ENCODE data around the gene COG5. TPM values are rescaled to one million over a fixed set of nuclear protein-coding genes. Genes with fewer than 3 reads are reported as not detected.

COG5 gene
- total RNA-seq, 2 experiments from 2014 or later = 29.2 to 30.7 TPM

- ChIA-PET POLR2A (no interaction called here), CTCF (no interaction called here)
- Mint-ChIP-seq H3K36me3 (ENCODE audit: low read depth) (peaks cover 18% of the 10 kb centered on the region), H3K27ac (no peak overlapping the region), H3K4me3 (no peak overlapping the region), H3K27me3 (no peaks in the 10 kb centered on the region), H3K4me1 (no peaks in the 10 kb centered on the region), H3K9me3 (no peaks in the 10 kb centered on the region)
- DNase-seq = no peak
These were observed 29.3 kb upstream of the COG5 start for GRCh38 chr7:107593025-107593410.

GRCh38 chr7:107592361-107593024, 28.8 kb upstream of the COG5 start:
- DNase-seq = no peak
- H3K4me1 Mint-ChIP-seq = no peaks in the 10 kb centered on the region
- ChIA-PET CTCF (interaction anchor here (1.1 kb wide), 1 partner anchor 29 kb away, joined by 3 read pairs; the partner anchor contains the start of genes COG5 and DUS4L), POLR2A (no interaction called here)
- no peak overlapping the region for H3K4me3 Mint-ChIP-seq
- H3K27me3 Mint-ChIP-seq = no peaks in the 10 kb centered on the region
- H3K27ac Mint-ChIP-seq = no peak overlapping the region
- H3K36me3 Mint-ChIP-seq (ENCODE audit: low read depth) = peaks cover 18% of the 10 kb centered on the region
- H3K9me3 Mint-ChIP-seq = no peaks in the 10 kb centered on the region

GRCh38 chr7:107591421-107591820, 27.7 kb upstream of the COG5 start:
- Mint-ChIP-seq H3K27ac (no peak overlapping the region), H3K4me3 (no peak overlapping the region), H3K9me3 (no peaks in the 10 kb centered on the region), H3K4me1 (no peaks in the 10 kb centered on the region), H3K36me3 (ENCODE audit: low read depth) (peaks cover 14% of the 10 kb centered on the region), H3K27me3 (no peaks in the 10 kb centered on the region)
- CTCF ChIA-PET = no interaction called here
- POLR2A ChIA-PET = no interaction called here
- no peak for DNase-seq

DNA sequence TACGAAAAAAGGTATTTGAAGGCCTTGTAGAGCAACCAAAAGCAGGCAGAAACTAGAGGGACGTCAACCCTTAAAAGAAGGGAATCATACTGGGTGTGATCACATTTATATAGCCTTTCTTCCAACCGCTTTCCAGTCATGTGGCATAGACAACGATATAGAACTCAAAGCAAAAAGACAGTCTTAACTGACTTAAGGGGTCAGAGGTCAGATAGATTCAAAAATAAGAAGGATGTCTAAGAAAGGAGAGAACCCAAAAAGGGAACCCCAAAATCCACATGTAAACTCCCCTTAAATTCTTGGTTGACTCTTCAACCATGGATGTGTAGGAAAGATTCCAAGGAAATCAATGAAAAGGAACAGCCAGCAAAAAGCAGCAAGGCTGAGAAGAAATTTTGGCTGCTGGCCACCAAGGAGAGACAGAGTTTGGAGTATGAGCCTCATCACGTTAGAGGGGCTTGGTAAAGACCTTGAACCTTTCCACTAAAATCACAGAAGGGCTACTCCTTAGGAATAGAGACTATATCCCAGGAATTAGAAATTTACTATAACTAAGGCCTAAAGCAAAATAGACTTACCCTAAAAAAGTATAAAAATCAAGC, 24.9 kb upstream of the COG5 start:
- POLR2A ChIA-PET = no interaction called here
- H3K36me3 Mint-ChIP-seq (ENCODE audit: low read depth) = peaks cover 30% of the 10 kb centered on the region
- H3K27me3 Mint-ChIP-seq = no peaks in the 10 kb centered on the region
- no peak overlapping the region for H3K27ac Mint-ChIP-seq
- DNase-seq = no peak
- H3K9me3 Mint-ChIP-seq = no peaks in the 10 kb centered on the region
- H3K4me3 Mint-ChIP-seq = no peak overlapping the region
- CTCF ChIA-PET = no interaction called here
- H3K4me1 Mint-ChIP-seq = no peaks in the 10 kb centered on the region

- Mint-ChIP-seq H3K27me3 (no peaks in the 10 kb centered on the region), H3K4me1 (peaks cover 17% of the 10 kb centered on the region), H3K9me3 (no peaks in the 10 kb centered on the region), H3K36me3 (ENCODE audit: low read depth) (peaks cover 27% of the 10 kb centered on the region), H3K4me3 (no peak overlapping the region), H3K27ac (no peak overlapping the region)
- DNase-seq = no peak
- ChIA-PET CTCF (interaction anchor here (1.0 kb wide), 1 partner anchor 8 kb away, joined by 4 read pairs; no protein-coding TSS in a partner anchor), POLR2A (no interaction called here)
These were observed 21.0 kb upstream of the COG5 start for GRCh38 chr7:107584716-107585115.

DNA sequence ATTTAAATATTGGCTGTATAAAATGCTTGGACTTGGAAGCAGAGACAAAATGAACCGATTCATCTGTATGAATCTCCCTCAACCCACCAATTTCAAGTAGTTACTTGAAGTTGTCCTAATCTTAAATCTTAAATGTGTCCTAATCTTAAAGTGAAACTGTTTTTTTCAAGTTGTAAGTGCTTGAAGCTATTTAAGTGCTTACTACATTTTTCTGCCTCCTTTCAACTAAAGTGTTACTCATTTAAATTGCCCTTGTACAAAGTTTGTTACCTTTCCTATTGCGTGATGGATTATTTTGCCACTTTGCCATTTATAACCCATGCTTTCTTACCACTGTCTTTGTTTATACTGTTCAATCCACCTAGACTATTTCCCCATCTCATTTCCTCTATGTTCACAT, 19.2 kb upstream of the COG5 start:
- CTCF ChIA-PET = no interaction called here
- no peak for DNase-seq
- Mint-ChIP-seq H3K36me3 (ENCODE audit: low read depth) (peaks cover 28% of the 10 kb centered on the region), H3K27ac (no peak overlapping the region), H3K27me3 (no peaks in the 10 kb centered on the region), H3K9me3 (no peaks in the 10 kb centered on the region), H3K4me1 (peaks cover 24% of the 10 kb centered on the region), H3K4me3 (no peak overlapping the region)
- POLR2A ChIA-PET = no interaction called here

DNA sequence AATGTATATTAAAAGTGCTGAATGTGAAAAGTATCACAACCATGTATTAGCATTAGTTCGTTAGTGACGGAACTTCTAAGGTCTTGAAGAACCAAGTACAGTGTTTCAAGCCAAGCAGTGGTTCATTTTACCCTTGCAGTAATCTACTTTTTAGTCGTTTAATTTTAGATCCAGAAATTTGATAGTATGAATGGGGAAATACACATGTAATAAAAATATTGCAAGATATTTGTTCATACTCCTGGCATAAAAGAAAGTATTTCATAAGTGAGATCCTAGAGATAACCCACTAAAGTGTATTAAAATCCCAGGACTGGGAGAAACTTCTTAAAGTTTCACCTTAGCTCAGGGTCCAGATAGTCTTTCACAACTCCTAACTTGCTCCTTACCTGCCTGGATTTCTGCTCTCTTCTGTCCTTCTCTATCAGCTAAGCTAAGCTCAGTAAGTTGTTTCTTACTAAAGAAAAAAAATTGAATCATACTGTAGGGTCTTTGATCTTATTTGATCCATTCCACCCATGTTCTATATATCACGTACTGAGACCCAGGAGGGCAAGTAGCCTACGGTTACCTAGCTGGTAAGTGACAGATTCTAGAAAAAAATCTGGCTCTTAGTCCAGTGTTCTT, 17.8 kb upstream of the COG5 start:
- Mint-ChIP-seq H3K27ac (peak overlapping the region; percentile 9), H3K4me1 (peaks cover 26% of the 10 kb centered on the region), H3K36me3 (ENCODE audit: low read depth) (peaks cover 26% of the 10 kb centered on the region), H3K9me3 (no peaks in the 10 kb centered on the region), H3K4me3 (peak overlapping the region; percentile 88), H3K27me3 (no peaks in the 10 kb centered on the region)
- ChIA-PET CTCF (interaction anchor here (0.9 kb wide), 1 partner anchor 28 kb away, joined by 3 read pairs; no protein-coding TSS in a partner anchor), POLR2A (no interaction called here)
- DNase-seq = no peak

DNA sequence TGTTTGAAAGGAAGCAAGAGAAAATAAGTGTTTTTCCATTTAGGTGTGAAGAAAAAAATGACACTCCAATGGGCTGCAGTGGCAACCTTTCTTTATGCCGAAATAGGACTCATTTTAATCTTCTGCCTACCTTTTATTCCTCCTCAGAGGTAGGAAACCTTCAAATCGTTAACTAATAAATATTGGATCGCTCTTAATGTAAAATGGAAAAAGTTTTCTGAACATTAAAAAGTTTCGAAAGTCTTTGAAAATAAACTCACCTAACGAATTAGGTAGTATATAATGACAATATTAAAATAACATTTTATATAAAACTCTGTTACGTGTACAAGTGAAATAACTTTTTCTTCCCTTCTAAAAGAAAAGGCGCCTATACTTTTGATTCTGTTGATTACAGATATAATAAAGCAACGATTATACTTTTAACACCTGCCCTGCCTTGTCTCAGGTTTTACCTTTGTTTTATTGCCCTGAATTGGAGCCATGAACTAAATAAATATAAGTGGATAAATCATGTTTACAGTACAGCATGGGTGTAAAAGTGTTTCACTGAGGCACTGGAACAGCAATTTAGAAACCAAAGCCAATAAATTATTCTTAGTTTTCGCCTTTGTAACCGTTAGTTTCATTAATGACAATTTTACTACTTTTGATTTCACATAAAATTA, 17.1 kb upstream of the COG5 start:
- ChIA-PET POLR2A (no interaction called here), CTCF (interaction anchor here (0.9 kb wide), 1 partner anchor 28 kb away, joined by 3 read pairs; no protein-coding TSS in a partner anchor)
- Mint-ChIP-seq H3K27ac (peak overlapping the region; percentile 85), H3K4me1 (peaks cover 26% of the 10 kb centered on the region), H3K4me3 (peak overlapping the region; percentile 88), H3K27me3 (no peaks in the 10 kb centered on the region), H3K9me3 (no peaks in the 10 kb centered on the region), H3K36me3 (ENCODE audit: low read depth) (peaks cover 20% of the 10 kb centered on the region)
- no peak for DNase-seq

- Mint-ChIP-seq H3K9me3 (no peaks in the 10 kb centered on the region), H3K27me3 (no peaks in the 10 kb centered on the region), H3K27ac (peak within 1 kb of the TSS; percentile 91), H3K36me3 (ENCODE audit: low read depth) (peaks cover 13% of the 10 kb centered on the region), H3K4me1 (peaks cover 26% of the 10 kb centered on the region), H3K4me3 (peak within 1 kb of the TSS; percentile 88)
- ChIA-PET CTCF (interaction anchor here (1.3 kb wide), 1 partner anchor 65 kb away, joined by 4 read pairs; no protein-coding TSS in a partner anchor), POLR2A (no interaction called here)
- DNase-seq = peak; percentile 67
These were observed 16.4 kb upstream of the COG5 start, which contains the start of gene BCAP29 for GRCh38 chr7:107579885-107580715. Gene BCAP29 (plus strand): TSS chr7:107580246. CDS start chr7:107580773, 527 bp downstream.

- ChIA-PET CTCF (interaction anchor here (1.3 kb wide), 1 partner anchor 65 kb away, joined by 4 read pairs; no protein-coding TSS in a partner anchor), POLR2A (no interaction called here)
- Mint-ChIP-seq H3K9me3 (no peaks in the 10 kb centered on the region), H3K27ac (peak overlapping the region; percentile 91), H3K4me3 (peak overlapping the region; percentile 88), H3K36me3 (ENCODE audit: low read depth) (peaks cover 10% of the 10 kb centered on the region), H3K27me3 (no peaks in the 10 kb centered on the region), H3K4me1 (peaks cover 26% of the 10 kb centered on the region)
- no peak for DNase-seq
These were observed 15.8 kb upstream of the COG5 start for GRCh38 chr7:107579554-107579884.

DNA sequence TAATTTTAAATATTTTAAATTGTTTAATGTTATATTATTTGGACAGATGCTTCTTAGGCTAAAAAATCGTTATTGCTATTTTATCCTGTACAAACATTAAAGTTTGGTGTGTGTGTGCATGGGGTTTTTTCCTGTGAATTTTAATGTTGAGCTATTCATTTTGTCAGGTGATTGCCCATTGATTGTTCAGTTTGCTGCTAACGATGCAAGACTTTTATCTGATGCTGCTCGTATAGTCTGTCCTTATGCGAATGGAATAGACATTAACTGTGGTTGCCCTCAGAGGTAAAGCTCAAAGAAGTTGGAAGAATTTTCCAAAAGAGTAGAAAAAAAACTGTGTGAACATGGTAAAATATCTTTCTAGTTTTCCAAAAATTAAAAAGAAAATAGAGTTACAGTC, 9.8 kb upstream of the COG5 start:
- no peak overlapping the region for H3K4me3 Mint-ChIP-seq
- H3K36me3 Mint-ChIP-seq (ENCODE audit: low read depth) = peaks cover 13% of the 10 kb centered on the region
- peaks cover 4% of the 10 kb centered on the region for H3K4me1 Mint-ChIP-seq
- H3K27me3 Mint-ChIP-seq = no peaks in the 10 kb centered on the region
- H3K27ac Mint-ChIP-seq = no peak overlapping the region
- no peaks in the 10 kb centered on the region for H3K9me3 Mint-ChIP-seq
- ChIA-PET CTCF (interaction anchor here (0.6 kb wide), 1 partner anchor 18 kb away, joined by 3 read pairs; no protein-coding TSS in a partner anchor), POLR2A (no interaction called here)
- DNase-seq = no peak

DNA sequence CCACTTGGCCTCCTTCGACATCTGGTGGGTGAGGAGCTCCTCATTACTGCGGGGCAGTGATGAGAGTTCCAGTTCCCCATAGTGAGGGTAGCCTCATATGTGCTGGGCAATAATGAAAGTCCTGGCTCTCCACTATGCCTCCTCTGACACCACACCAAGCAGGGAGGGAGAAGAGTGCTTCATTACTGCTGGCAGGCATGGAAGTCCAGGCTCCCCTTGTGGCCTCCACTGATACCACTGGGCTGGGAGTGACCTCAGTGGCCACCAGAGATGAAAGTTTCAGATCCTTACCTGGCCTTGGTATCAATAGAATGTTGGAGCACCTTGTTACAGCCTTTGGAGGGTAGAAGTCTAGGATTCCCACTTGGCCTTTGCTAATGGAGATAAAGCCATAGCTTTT, 6.6 kb upstream of the COG5 start:
- H3K9me3 Mint-ChIP-seq = no peaks in the 10 kb centered on the region
- DNase-seq = no peak
- H3K36me3 Mint-ChIP-seq (ENCODE audit: low read depth) = peaks cover 12% of the 10 kb centered on the region
- no peaks in the 10 kb centered on the region for H3K27me3 Mint-ChIP-seq
- H3K27ac Mint-ChIP-seq = no peak overlapping the region
- H3K4me3 Mint-ChIP-seq = no peak overlapping the region
- ChIA-PET CTCF (no interaction called here), POLR2A (no interaction called here)
- H3K4me1 Mint-ChIP-seq = peaks cover 6% of the 10 kb centered on the region
